Measurements from ENCODE around the gene PLA2R1.

- no peak for TF ChIP-seq EZH2phosphoT487 (IDR thresholded peaks at IDR 0.05; ENCODE audit: borderline replicate concordance, low read length)
- TF ChIP-seq, protein P1, sequence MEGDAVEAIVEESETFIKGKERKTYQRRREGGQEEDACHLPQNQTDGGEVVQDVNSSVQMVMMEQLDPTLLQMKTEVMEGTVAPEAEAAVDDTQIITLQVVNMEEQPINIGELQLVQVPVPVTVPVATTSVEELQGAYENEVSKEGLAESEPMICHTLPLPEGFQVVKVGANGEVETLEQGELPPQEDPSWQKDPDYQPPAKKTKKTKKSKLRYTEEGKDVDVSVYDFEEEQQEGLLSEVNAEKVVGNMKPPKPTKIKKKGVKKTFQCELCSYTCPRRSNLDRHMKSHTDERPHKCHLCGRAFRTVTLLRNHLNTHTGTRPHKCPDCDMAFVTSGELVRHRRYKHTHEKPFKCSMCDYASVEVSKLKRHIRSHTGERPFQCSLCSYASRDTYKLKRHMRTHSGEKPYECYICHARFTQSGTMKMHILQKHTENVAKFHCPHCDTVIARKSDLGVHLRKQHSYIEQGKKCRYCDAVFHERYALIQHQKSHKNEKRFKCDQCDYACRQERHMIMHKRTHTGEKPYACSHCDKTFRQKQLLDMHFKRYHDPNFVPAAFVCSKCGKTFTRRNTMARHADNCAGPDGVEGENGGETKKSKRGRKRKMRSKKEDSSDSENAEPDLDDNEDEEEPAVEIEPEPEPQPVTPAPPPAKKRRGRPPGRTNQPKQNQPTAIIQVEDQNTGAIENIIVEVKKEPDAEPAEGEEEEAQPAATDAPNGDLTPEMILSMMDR (conservative IDR thresholded peaks at IDR 0.05; ENCODE audit: low read depth, low read length): no peak
Measured at GRCh38 chr2:159882130-159882745, 180.2 kb downstream of the PLA2R1 start.

Data from PC-3 (cell line).